Amniotic stem cell (primary cell): ENCODE results near the gene SOX10.

Experiments used
- DNase-seq: peaks from one replicate; lab custom pipeline; 2025; lab: John Stamatoyannopoulos, UW

Gene SOX10

GRCh38 chr22:38016182-38017151 lies 32.1 kb upstream of the SOX10 start:
- DNase-seq, result no peak

GRCh38 chr22:38014083-38014482 lies 29.7 kb upstream of the SOX10 start:
- DNase-seq, result no peak

- DNase-seq, result no peak
These were observed 28.3 kb upstream of the SOX10 start for GRCh38 chr22:38012604-38013072.

- DNase-seq, result no peak
These were observed 24.8 kb upstream of the SOX10 start for GRCh38 chr22:38009000-38009806.

- no peak for DNase-seq
These were observed 23.1 kb upstream of the SOX10 start for GRCh38 chr22:38007330-38007902.

GRCh38 chr22:38006906-38007305 lies 22.6 kb upstream of the SOX10 start:
- no peak for DNase-seq

- no peak for DNase-seq
These were observed 21.6 kb upstream of the SOX10 start for GRCh38 chr22:38005943-38006342.

- DNase-seq, result no peak
These were observed 15.4 kb upstream of the SOX10 start for GRCh38 chr22:37999640-38000272.

GRCh38 chr22:37999236-37999635 lies 14.9 kb upstream of the SOX10 start:
- DNase-seq, result no peak

GRCh38 chr22:37998543-37998942 lies 14.2 kb upstream of the SOX10 start:
- no peak for DNase-seq

- DNase-seq, result no peak
These were observed 12.3 kb upstream of the SOX10 start for GRCh38 chr22:37996515-37997246.

- no peak for DNase-seq
These were observed 11.7 kb upstream of the SOX10 start for GRCh38 chr22:37996079-37996478.

GRCh38 chr22:37995460-37995859 lies 11.1 kb upstream of the SOX10 start:
- DNase-seq, result no peak

- no peak for DNase-seq
These were observed 10.6 kb upstream of the SOX10 start for GRCh38 chr22:37994982-37995381.

- no peak for DNase-seq
These were observed 9.7 kb upstream of the SOX10 start for GRCh38 chr22:37994049-37994448.

GRCh38 chr22:37991731-37992442 lies 7.5 kb upstream of the SOX10 start:
- no peak for DNase-seq

GRCh38 chr22:37990862-37991261 lies 6.5 kb upstream of the SOX10 start:
- no peak for DNase-seq

- DNase-seq, result no peak
These were observed 5.9 kb upstream of the SOX10 start for GRCh38 chr22:37990301-37990700.

- DNase-seq, result no peak
These were observed 5.0 kb upstream of the SOX10 start for GRCh38 chr22:37989146-37990045.

GRCh38 chr22:37986371-37986770 lies 2.0 kb upstream of the SOX10 start:
- no peak for DNase-seq
